HUES64 (cell line): ENCODE results near the gene MMD.

ENCODE experiments used
- H3K27ac ChIP-seq: 2 replicates; pipeline ENCODE4 v1.7.0; 2013; ENCODE audit warnings: low read depth, low read length, inconsistent platforms
- H3K27me3 ChIP-seq: 2 replicates; pipeline ENCODE4 v1.6.1; 2013; ENCODE audit warnings: mild to moderate bottlenecking, low read length; ENCODE audit not compliant: insufficient read depth
- H3K36me3 ChIP-seq: 2 replicates; pipeline ENCODE4 v1.6.1; 2013; ENCODE audit warnings: mild to moderate bottlenecking, low read length; ENCODE audit not compliant: insufficient read depth
- H3K4me1 ChIP-seq: 2 replicates; pipeline ENCODE4 v1.6.1; 2013; ENCODE audit warnings: mild to moderate bottlenecking, low read length, moderate library complexity; ENCODE audit not compliant: insufficient read depth
- H3K4me3 ChIP-seq: 2 replicates; pipeline ENCODE4 v1.5.1; 2013; ENCODE audit warnings: mild to moderate bottlenecking, low read length, moderate library complexity
- H3K9ac ChIP-seq: 2 replicates; pipeline ENCODE4 v1.6.1; 2013; ENCODE audit warnings: mild to moderate bottlenecking, low read depth, low read length
- H3K9me3 ChIP-seq: 2 replicates; pipeline ENCODE4 v1.6.1; 2013; ENCODE audit warnings: low read depth, low read length; ENCODE audit not compliant: insufficient read depth
- WGBS: fragments of 150-250, 120-280 bp; methylation state at CpG from one replicate; pipeline ENCODE4 v1.1.7; 2013; ENCODE audit warnings: missing lambda C conversion rate; 5-methylcytosine and 5-hydroxymethylcytosine counted together

MMD gene

DNA sequence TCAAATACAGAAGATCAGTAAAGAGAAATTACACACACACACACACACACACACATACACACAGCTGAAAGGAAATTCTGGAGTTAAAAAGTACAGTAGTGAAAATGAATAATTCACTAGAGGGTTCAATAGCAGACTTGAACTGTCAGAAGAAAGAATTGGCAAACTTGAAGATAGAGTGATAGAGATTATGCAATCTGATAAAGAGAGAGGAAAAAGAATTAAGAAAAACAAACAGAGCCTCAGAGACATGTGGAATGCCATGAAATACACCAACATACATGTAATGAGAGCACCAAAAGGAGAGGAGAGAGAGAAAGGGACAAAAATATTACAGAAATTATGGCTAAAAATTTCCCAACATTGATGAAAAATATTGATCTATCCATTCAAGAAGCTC is 60.7 kb downstream of the MMD start:
- Histone ChIP-seq H3K36me3 (no peaks in the 10 kb centered on the region), H3K27ac (no peak overlapping the region), H3K27me3 (no peaks in the 10 kb centered on the region), H3K9ac (no peak overlapping the region), H3K4me3 (no peak overlapping the region), H3K4me1 (peaks cover 9% of the 10 kb centered on the region), H3K9me3 (0 out of 2 replicates have a peak, but pooled peaks cover 5% of the 10 kb centered on the region)

DNA sequence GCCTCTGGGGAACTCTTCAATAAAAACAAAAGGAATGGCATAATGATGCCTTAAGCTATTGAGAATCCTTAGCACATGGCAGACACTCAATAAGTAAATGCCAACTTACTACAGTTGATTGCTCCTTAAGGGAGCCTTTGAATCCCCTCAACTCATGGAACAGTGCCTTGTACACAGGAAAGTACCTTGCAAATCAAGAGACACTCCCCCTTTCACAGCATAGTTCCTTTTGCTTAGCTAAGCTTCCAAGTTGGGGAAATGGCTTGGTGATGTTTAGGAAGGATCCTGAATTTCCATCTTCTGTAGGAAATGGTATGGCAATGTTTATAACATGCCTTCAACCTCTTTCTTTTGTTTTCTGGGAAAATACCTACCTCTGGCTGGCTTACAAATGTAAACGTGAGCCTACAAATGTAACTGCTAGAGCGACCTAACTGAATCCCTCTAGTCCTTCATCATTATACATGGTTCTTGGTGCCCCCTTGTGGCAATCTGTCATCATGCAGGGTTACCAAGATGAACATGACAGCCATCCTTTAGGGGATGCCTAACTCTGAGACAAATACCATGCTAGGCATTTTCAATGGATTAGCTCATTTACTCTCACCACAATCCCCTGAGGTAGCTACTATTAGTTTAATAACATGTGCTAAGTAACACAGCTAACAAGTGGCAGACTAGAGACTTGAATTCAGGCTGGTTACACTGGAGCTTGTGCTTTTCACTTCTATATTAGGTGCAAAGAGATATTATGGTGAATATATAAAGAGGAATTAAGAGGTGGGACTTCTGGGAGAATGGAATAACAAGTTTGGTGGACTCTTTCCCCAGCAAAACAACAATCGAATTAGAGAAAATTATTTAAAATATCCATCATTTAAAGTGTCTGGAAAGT is 65.0 kb downstream of the MMD start:
- Histone ChIP-seq H3K4me3 (no peak overlapping the region), H3K4me1 (peaks cover 4% of the 10 kb centered on the region), H3K27ac (no peak overlapping the region), H3K36me3 (no peaks in the 10 kb centered on the region), H3K9ac (no peak overlapping the region), H3K27me3 (no peaks in the 10 kb centered on the region), H3K9me3 (0 out of 2 replicates have a peak, but pooled peaks cover 5% of the 10 kb centered on the region)
- 5% methylated on average over 2 of the region's 3 CpGs for WGBS

DNA sequence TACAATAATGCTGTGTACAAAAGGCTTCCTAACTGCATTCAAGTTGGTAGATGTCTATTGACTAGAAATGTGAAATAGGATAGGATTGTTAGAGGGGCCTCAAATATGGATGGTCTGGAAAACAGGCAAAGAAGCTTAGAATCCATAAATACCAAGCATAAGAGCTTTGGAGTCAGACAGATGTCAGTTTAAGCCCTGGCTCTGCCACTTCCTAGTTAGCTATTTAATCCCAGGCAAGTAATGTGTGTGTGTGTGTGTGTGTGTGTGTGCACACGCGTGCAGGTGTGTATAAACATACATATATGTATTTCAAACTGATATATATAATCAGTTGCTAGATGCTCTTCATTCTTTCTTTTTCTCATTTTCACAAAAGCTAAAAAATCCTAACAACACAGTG is 66.7 kb downstream of the MMD start:
- Histone ChIP-seq H3K27me3 (no peaks in the 10 kb centered on the region), H3K9me3 (no peaks in the 10 kb centered on the region)
- no CpG with 5 or more reads among the region's 2 CpGs for whole genome bisulfite sequencing

DNA sequence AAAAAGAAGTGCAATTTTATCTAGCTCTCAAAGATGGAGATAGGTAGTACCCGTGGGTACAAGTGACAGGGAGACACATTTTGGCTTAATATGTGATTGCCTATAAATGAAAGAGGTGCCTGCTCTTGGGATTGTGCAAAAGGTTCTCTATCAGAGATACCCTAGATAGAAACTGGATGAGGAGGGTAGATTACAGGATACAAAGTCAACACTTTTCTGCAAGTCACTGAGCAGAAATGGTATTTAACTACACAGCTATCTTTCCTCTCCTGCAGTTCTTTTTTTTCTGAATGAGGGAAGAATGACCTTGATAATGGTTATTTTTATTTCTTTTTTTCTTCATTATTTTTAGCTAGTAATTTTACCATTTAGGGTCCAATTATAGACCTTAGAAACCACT is 67.6 kb downstream of the MMD start:
- Histone ChIP-seq H3K4me3 (no peak overlapping the region), H3K4me1 (peaks cover 20% of the 10 kb centered on the region), H3K9me3 (no peaks in the 10 kb centered on the region), H3K36me3 (no peaks in the 10 kb centered on the region), H3K27ac (no peak overlapping the region), H3K27me3 (no peaks in the 10 kb centered on the region), H3K9ac (no peak overlapping the region)
- WGBS = 96% methylated on average over 1 of the region's 1 CpG

More for the DNA sequence above, 66.7 kb downstream of the MMD start:
- Histone ChIP-seq H3K4me3 (no peak overlapping the region), H3K4me1 (peaks cover 15% of the 10 kb centered on the region), H3K36me3 (no peaks in the 10 kb centered on the region), H3K27ac (no peak overlapping the region), H3K9ac (no peak overlapping the region)

DNA sequence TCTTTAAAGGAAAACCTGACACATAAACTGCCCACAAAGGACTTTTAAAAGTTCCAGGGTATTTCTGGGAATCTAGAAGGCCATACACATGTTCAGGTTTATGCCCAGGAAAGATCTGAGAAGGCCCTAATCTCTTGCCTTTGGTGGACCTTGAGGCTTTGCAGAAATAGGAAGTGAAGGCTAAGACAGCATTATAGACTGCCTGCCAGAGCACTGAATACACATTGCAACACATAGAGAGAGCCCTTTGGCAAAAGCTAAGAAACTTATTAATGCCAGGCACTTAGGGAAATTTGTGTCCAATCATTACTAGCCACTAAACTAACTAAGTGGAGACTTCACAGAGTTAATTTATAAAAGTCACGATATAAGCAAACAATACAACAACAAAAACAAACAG is 70.4 kb downstream of the MMD start:
- Histone ChIP-seq H3K4me3 (no peak overlapping the region), H3K27ac (peak overlapping the region; percentile 59; the same call in 1 of the 2 replicates), H3K36me3 (no peaks in the 10 kb centered on the region), H3K9ac (peak overlapping the region; percentile 14; the same call in 1 of the 2 replicates), H3K27me3 (no peaks in the 10 kb centered on the region), H3K4me1 (peaks cover 21% of the 10 kb centered on the region), H3K9me3 (peaks cover 5% of the 10 kb centered on the region; the same call in 1 of the 2 replicates)
- 100% methylated on average over 1 of the region's 1 CpG for WGBS

DNA sequence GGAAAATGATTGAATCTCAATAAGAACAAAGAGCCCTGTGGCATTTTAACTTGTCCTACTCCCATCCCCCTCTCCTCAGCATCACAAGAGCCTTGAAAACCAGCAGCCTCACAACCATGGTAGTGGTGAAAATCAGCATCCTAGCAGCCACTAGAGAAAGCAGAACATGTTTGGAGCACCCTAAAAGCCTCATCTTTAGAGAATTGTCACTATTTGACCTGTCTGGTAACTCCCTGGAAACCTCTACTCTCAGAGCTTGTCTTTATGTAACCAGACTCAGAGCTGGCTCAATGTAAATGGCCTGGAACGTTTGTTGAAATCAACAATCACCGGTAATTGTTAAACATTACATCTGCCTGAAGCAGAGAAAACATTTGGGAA is 70.8 kb downstream of the MMD start:
- Histone ChIP-seq H3K4me3 (no peak overlapping the region), H3K9ac (peak overlapping the region; percentile 14; the same call in 1 of the 2 replicates), H3K9me3 (peaks cover 5% of the 10 kb centered on the region; the same call in 1 of the 2 replicates), H3K4me1 (peaks cover 21% of the 10 kb centered on the region), H3K27me3 (no peaks in the 10 kb centered on the region), H3K36me3 (no peaks in the 10 kb centered on the region), H3K27ac (peak overlapping the region; percentile 61; the same call in 1 of the 2 replicates)
- WGBS = 40% methylated on average over 2 of the region's 2 CpGs

DNA sequence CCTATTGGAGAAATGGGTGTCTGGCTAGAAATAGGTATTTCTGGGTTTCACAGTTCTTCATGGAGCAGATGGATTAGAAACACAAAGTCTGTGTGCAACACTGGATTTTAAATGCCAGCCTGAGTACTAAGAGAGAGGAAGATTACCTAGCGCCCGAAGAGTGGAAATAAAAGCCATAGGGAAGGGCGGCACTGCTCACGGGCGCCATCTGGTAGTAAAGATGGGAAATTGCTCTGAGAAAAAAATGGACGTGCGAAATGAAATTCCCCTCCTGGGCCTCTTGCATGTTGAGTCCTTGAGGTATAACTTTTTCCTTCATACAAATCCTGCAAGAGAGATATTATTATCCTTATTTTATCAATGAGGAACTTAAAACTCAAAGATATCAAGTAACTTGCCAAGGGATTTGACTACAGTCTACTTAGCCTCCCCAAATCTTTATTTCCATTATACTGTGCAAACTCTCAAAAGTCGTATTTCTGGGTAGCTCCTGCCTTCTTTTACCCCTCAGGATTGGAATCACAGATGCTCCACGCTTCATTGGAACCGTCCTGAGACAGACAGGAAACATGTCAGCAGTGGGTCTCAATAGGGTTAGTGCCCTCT is 72.8 kb downstream of the MMD start:
- Histone ChIP-seq H3K9me3 (peaks cover 5% of the 10 kb centered on the region; the same call in 1 of the 2 replicates), H3K4me1 (peaks cover 21% of the 10 kb centered on the region), H3K4me3 (no peak overlapping the region), H3K9ac (no peak overlapping the region), H3K36me3 (no peaks in the 10 kb centered on the region), H3K27ac (no peak overlapping the region), H3K27me3 (no peaks in the 10 kb centered on the region)
- 33% methylated on average over 9 of the region's 10 CpGs for WGBS

DNA sequence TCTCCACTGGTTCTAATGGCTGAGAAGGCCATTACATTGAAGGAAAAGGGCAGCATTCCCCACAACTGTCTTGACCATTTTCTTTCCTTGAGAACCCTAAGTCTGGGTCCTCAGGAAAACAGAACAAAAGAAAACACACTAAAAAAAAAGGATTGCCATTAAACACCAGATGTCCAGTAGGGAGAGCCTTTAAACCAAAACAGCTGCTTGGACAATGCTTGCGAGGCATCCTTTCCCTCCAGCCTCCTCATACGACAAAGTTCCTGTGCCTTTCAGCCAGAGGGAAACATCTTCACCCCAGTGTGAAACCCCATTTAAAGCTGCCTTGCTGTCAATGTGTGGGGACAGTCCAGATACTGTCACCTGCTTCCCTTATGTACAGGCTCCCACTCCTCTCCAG is 74.3 kb downstream of the MMD start:
- no peak overlapping the region for H3K9ac ChIP-seq
- no peak overlapping the region for H3K27ac ChIP-seq
- peaks cover 21% of the 10 kb centered on the region for H3K4me1 ChIP-seq
- peaks cover 5% of the 10 kb centered on the region; the same call in 1 of the 2 replicates for H3K9me3 ChIP-seq
- 97% methylated on average over 2 of the region's 2 CpGs for WGBS
- H3K4me3 ChIP-seq = no peak overlapping the region
- no peaks in the 10 kb centered on the region for H3K36me3 ChIP-seq
- H3K27me3 ChIP-seq = no peaks in the 10 kb centered on the region

DNA sequence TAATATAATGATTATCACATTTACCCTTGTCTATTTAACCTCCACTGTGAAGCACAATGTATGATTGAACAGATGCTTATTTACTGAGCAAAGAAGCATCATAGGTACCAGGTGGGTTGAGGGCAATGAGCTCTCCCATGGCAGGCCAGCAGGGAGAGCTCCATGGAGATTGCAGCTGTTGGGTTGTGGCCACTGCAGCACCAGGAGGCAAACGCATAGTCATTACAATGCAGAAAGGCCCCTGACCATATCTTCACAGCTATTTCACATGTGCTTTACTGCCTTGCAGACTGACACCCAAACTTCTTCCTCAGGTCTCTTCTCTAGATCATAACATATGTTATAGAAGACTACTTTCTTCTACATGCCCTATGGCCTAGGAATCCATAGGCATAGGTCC is 75.0 kb downstream of the MMD start:
- Histone ChIP-seq H3K27ac (no peak overlapping the region), H3K9ac (no peak overlapping the region), H3K4me3 (no peak overlapping the region), H3K4me1 (peaks cover 21% of the 10 kb centered on the region), H3K9me3 (peaks cover 5% of the 10 kb centered on the region; the same call in 1 of the 2 replicates), H3K27me3 (no peaks in the 10 kb centered on the region), H3K36me3 (no peaks in the 10 kb centered on the region)
- 97% methylated on average over 1 of the region's 1 CpG for whole genome bisulfite sequencing

DNA sequence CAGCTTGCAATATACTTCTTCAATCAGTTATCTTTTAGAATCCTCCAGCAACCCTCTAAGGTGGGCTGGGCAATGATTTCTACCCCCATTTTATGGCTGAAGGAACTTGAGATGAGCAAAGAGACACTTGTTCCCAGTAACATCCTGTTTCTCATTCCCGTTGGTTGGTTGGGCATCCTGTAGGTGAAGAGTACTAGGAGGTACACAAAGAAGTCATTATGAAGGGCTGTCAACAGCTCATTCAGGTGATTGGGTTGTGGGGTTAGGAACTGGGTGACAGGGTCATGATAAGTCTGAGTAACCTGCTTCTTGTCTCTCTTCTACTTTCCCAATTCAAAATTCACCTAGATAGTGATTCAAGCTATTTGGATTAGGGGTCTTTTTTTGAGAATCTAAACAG is 76.5 kb downstream of the MMD start:
- Histone ChIP-seq H3K4me3 (no peak overlapping the region), H3K27me3 (no peaks in the 10 kb centered on the region), H3K4me1 (peaks cover 10% of the 10 kb centered on the region; the same call in 1 of the 2 replicates), H3K9me3 (peaks cover 5% of the 10 kb centered on the region; the same call in 1 of the 2 replicates), H3K27ac (no peak overlapping the region), H3K36me3 (no peaks in the 10 kb centered on the region), H3K9ac (no peak overlapping the region)
- WGBS = 89% methylated on average over 1 of the region's 1 CpG

DNA sequence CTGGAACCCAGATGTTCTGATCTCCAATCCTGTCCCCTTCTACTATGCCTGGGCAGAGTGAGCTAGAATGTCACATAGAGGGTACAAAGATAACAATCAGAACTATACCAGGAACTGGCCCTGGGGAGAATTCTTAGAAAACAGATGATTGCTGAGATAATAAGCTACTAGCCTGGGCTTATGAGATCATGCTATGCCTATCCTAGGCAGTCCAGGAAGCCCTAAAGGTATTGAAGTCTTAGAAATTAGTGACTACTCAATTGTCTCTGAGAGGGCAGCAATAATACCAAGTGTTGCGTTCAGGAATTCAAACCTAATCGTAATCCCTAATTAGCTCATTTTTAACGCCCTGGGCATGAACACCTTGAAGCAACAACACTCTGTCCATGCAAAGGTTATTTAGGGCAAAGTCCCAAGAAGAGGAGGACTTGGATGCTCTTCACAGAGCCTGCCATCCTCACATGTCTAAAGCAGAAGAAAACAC is 77.1 kb downstream of the MMD start:
- Histone ChIP-seq H3K27ac (no peak overlapping the region), H3K27me3 (no peaks in the 10 kb centered on the region), H3K9me3 (peaks cover 5% of the 10 kb centered on the region; the same call in 1 of the 2 replicates), H3K9ac (no peak overlapping the region), H3K36me3 (no peaks in the 10 kb centered on the region), H3K4me1 (peaks cover 9% of the 10 kb centered on the region; the same call in 1 of the 2 replicates), H3K4me3 (no peak overlapping the region)
- 97% methylated on average over 3 of the region's 3 CpGs for WGBS
